ENCODE data around the gene MORN5.

Gene MORN5

DNA sequence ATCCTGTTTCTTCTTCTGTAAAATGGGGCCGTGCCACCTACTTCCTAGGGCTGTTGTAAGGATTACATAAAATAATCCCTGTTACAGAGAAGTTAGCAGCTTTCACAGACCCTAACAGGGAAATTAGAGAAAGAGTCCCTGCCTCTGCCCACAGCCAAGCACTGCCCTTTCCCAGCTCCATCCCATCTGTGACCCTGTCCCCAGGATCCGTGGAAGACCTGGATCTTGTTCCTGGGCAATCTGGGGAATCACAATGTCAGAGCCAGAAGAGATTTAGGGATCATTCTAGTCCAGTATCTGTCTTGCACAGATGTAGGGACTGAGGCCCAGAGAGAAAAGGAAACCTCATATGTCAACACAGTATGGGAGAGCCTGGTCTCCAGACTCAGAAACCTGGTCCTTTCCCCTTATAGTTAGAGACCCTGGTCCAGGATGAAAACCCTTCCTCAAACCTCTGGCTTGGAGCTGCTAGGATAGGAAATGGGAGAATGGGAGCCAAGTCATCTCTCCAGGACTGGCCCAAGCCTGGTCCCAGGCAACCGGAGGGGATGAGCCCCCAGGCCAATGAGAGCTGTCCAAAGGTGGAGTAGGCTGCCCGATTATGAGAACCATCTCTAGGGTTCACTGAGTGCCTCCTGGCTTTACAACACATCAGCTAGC lies 56.6 kb downstream of the MORN5 start:
- no peak for DNase-seq (ENCODE audit: low read depth in 2 of 2)

DNA sequence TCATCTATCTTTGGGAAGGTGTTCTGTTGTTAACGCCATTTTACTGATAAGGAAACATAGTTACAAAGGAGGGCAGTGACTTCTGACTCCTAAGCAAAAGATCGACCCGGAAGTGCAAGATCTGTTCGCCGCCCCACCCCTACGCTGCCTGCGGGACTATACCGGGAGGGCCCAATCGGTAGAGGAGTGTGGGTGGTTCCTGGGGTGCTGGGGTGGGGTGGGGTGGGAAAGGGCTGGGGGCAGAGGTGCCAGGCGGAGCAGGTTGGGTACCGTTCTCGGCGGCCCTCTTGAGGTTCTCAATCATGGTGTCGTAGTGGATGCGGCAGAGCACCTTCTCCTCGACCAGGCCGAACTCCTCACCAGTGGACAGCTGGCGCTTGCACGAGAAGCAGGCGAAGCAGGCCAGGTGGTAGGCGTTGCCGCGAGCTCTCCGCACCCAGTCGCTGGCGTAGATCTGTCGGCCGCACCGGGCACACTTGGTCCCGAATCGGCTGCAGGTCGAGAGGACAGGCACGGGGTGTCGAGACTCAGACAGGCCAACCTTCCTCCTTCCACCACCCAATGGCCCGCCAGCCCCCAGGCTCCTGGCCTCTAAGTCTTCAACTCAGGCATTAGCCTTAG lies 57.2 kb downstream of the MORN5 start:
- DNase-seq (ENCODE audit: low read depth in 2 of 2) = no peak

DNA sequence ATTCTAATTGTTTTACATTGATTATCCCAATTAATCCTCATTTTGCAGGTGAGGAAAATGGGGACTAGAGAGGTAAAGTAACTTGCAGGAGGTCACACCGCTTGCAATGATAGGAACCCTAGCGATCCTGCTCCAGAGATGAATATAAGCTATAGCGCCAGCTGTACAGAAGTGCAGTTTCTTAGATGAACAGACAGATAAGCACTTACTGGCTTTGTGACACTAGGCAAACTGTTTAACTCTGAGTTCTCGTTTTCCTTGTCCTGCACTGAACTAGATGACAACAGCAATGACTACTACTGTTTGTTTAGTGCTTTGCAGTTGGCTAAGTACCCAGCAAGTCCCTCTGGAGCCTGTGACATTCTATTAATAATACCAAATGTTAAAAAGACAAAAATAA lies 57.9 kb downstream of the MORN5 start:
- DNase-seq (ENCODE audit: low read depth in 2 of 2) = no peak

DNA sequence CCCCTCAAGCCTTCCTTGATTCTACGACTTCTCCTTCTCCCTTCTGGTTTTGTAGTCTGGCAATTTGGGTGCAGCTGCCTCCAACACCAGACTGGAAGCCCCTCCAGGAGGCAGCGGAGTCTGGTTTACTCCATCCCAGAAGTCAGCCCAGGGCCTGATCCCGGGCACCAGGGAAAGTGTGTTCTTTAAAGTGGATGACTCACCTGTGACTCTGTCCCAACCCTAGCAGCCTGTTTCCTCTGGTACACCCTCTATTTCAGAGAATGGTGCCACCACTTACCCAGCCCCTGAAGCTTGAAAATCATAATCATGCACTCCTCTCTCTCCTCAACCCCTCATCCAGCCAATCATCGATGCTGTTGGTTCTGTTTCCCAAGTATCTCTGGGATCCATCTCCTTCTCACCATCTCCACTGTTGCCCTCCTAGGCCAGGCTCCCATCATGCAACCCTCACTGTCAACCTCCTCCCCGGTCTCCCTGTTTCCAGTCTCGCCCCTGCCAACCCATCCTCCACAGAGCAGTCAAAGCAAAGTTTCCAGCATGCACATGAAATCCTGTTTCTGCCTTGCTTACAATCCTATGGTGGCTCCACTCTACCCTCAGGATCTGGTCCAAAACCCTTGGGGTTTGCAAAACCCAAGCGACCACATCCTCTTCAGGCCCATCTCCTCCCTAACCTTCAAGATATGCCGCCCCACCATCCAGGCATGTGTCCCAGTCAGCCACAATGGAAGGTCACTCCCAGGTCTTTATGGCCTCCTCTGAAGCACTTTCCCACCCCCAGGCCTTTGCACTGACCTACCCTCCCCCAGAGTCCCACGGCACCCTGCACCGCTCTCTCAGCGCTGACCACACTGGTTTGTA lies 58.6 kb downstream of the MORN5 start:
- DNase-seq (ENCODE audit: low read depth in 2 of 2) = no peak

DNA sequence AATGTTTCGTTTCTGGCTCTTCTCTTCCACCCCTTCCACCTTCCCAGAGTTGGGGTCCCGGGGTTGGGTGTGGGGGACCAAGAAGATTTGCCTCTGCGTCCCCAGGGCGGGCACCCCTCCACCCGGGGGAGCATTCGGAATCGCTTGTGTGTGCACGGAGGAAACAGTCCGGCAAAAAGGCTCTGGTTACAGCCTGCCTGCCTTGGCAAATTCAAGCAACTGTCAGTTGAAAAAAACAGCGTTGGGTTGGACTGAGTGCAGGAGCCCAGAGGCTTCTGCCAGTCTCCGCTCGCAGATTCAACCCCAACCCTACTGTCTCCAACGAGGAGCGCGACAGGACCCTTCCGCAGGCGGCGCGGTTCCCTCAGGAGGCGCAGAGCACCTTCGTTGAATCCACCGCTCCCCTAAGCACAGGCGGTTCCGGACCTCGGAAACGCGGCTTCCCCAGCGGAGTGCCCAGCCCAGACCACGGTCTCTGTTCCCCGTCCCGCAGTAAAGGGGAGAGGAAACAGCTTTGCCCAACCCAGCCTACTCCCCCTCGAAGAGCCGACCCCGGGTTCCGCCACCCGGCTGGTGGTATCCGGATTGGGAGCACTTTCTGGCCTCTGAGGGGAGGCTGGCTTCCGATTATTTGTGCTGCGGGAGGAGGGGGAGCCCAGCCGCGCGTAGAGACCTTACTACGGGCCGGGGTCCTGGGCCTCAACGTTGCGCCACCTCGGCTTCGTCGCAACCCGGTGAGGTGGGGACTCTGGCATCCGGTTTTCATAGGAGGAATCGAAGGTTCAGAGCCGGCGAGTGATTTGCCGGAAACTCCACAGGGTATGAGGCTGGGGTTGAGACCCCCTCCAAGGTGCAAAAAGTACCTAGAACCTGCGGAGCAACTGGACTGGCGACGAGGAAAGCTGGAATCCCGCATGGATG lies 59.5 kb downstream of the MORN5 start:
- DNase-seq (ENCODE audit: low read depth in 2 of 2) = no peak

DNA sequence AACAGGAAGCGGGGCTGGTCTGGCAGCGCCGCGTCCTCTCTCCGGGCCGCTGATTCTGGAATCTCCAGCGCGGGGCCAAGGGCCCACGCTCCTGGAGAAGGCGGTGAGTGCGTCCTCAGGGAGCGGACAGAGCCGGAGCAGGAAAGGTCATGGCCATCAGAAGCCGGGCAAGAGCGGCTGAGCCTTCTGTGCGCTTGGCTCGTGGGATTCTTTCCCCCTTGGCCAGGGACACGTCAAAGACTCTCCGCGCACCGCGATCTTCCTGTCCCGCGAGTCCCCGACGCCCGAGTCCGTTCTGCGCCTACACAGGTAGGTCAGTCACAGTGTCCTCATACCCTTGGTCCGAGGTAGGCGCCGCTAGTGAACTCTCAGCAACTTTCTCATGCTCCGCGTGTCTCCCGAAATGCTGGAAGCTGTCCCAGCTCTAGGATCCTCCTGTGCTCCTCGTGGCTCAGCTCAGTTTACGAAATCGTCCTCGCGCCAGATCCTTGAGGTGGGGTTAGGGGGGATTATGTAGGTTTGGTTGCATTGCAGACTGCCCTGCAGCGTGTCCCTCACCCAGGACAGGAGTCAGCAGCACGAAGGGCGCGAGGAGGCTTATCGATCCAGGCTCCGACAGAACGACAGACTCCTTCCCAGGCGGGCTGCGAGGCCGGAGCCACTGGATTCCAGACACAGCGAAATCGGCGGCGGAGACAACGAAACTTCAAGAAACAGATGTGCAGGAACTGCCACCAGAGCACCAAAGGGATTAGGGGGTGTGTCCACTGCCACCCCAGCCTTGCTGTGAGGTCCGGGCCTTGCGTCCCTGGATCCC lies 60.4 kb downstream of the MORN5 start:
- no peak for DNase-seq (ENCODE audit: low read depth in 2 of 2)

DNA sequence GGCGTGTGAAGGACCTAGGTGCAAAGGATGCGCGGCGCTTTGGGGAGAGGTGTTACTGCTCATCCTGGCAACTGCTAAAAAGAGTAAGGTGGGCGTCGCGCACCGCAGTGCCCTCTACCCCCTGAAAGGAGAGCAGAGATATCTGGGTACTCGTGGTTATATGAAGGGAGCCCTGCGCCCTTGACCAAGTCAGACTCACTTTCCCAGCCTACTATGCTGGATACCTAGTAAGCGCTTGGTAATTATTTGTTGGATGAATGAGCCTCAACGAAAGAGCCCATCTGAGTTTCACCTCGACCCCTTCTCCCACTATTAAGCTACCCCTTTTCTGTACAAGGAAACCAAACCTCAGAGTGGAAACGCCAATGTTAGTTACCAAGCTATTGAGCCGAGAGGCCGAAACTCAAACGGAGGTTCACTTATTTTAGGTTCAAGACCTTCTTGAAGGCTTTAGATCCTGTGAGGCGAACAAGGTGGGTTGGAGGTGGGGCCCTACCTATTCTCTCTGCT lies 61.0 kb downstream of the MORN5 start:
- DNase-seq (ENCODE audit: low read depth in 2 of 2) = no peak

DNA sequence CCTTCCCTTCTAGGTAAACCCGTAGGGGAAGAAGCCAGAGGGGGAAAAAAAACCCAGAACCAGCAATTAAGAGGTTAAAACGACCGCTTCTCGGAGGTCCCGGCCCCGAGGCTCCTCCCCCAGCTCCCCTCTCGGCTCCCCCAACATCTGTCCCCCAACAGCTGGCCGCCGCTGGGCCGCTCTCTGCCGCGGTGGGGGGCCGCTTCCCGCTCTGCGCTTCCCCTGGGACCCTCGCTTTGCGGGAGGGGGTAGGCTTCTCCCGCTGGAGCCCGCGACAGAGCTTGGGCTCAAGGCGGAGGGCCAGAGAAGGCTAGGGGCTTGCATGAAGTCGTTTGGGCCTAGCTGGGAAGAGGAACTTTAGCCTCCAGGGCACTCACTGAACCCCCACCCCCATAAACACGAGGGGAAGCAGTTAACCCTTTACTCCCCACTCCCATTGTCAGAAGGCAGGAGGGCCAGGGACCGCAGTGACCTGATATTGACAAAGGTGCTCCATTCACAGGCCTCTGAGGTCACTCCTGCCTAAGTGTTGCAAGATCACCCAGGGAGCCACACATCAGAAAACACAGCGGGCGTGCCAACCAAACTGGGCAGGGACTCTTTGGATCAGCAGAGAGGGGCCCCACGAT lies 61.6 kb downstream of the MORN5 start:
- DNase-seq (ENCODE audit: low read depth in 2 of 2) = no peak

DNA sequence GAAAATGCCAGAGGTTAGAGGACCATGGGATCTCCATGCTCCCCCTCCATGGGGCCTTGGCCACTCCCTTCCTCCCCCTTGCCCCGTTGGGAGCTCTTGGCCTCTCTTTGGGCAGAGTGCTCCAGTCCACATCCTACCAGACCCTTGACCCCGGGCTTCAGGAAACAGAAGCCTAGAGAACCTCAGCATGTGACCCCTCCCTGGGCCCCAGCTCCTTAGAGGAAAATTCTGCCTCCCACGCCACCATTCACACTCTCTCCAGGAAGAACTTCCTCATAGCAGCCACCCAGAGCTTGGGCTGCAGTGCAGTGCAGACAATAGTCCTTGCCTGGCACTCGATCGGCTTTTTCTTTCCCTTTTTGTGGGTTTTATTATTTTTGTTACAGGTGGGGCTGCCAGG lies 63.1 kb downstream of the MORN5 start:
- DNase-seq (ENCODE audit: low read depth in 2 of 2) = no peak

DNA sequence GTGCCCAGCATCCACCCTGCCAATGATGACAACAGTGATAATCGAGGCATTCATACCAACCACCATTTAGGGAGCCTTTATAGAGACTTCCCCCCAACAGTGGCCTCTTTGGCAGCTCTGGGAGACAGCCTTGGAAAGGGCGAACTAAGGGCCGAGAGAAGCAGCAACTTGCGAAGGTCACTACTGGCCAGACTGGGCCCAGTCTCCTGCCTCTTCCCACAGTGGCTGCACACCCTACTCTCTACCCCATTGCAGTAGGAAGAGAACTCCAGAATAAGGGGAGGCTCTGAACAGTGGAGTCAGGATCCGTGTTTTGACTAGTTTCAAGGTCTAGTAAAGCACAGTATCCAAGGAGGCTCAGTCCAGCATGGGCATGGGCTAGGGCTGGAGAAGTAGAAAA lies 63.7 kb downstream of the MORN5 start:
- DNase-seq (ENCODE audit: low read depth in 2 of 2) = no peak

DNA sequence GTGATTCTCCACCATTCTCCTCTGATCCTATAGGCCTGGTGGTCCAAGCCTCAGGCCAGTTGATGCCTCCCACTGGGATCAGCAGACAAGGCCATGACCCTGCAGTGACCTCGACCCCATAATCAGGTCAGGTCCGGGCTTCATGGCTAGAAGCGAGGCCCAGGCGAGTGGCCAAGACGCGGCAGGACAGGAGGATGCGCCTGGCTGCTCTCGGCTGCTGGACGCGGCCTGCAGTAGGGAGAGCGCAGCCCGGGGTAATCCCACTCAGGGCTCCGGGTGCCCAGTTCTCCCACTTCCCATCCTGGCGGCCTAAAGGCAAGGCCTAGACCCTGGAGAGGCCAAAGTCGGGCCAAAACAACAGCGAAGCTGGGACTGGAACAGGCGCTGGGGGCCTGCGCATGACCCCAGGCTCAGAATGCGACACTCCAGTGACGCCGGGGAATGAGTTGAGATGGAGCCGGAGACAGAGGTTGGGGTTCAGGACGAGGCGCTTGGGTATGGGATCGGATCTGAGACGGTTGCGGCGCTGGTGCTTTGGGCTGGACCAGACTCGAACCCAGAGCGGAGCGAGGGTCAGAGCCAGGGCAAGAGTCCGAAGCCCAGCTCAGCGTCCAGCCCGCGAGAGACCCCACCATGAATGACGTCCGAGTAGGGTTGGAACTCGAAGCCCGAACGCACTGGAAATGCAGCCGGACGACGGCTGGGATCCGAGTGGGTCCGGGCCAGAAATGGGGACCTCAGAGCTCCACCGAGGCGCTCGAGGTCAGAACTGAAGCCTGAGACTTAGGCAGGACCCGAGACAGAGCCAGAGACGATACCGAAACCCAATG lies 65.8 kb downstream of the MORN5 start:
- DNase-seq (ENCODE audit: low read depth in 2 of 2) = no peak

DNA sequence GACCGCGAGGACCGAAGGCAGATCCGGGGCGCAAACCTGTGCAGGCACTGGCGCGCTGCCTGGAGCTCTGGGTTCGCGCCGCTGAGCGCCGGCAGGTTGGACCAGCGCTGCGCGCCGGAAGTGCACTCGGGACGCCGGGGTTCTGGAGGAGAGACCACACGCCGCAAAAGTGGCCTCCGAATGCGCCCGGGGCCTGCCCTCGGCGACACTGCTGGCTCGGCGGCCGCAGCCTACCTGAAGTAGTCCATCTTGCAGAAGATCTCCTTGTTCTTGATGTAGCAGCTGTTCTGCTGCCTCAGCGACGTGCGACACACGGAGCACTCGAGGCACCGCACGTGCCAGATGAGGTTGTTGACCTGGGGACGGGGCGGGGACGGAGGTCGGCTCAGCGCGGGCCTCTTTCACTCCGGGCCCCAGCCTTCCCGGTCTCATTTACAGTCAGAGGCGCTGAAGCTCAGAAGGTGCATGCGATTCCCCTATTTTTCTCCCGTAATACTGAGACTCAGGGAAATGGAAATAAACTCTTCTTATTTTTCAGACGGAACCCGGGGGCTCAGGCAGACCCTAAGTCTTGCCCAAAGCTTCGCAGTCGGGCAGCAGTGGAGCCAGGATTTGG lies 66.5 kb downstream of the MORN5 start:
- no peak for DNase-seq (ENCODE audit: low read depth in 2 of 2)

DNA sequence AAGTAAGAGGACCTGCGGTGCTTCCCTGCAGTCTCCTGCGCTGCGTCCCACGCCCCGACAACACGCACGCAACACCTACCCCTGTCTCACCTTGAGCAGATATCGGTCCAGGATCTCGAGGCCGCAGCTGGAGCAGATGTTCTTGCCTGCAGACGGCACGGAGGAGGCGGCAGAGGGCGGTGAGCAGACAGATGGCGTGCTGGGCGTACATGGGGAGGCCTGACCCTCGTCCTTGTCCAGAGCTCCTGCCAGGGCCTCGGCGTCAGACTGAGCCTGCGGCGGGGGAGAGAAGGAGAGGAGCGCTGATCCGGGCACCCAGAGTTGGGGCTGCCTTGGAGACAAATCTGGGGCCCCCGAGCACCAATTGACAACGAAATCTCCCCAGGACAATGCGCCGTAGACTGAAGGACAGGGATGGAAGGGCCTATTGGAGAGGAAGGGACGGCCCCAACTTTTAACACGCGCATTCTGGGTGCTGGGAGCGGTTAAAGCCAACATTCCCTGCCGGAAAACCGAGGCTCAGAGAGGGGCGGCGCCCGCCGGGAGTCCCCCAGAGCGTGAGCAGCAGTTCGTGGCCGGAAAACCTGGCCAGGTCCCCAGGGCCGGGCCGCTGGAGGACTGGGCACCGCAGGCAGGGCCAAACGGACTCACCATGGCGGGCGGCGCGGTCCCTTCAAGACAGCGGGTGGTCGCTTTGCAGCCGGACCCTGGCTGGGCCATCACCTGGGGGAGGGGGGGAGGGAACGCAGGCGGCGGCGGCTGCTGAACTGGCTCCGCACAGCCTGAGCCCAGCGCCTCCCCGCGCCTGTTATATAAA lies 67.3 kb downstream of the MORN5 start:
- no peak for DNase-seq (ENCODE audit: low read depth in 2 of 2)

DNA sequence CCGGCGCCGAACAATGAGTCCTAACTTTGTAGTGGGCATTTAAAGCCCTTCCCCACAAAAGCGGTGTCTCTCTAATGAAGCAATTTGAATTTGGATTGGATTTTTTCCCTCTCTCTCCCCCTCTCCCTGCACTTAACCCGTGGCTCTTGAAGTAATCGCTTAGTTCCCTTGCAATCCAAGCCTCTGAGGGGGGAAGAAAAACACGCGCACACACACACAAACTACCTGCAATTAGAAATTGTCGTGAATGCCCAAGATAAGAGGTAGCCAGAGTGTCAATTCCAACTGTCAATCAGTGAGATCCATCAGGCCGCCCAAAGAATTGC lies 67.8 kb downstream of the MORN5 start:
- DNase-seq (ENCODE audit: low read depth in 2 of 2) = no peak

DNA sequence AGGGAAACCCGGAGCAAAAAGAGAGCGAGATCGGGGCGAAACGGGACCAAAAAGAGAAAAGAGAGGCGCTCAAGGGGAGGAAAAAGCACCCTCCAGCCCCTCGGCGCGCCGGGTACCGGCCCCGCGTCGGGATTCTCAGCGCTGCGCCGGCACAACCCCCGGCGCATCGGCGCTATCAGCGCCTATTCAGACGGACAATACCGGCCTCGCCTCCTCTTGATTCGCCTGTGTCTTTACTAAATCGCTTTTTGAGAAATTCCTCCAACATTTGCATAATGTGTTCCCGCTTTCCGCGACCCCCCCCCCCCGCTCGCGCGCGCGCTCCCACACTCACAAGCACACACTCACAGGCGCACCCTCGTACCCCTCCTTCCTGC lies 68.5 kb downstream of the MORN5 start:
- DNase-seq (ENCODE audit: low read depth in 2 of 2) = no peak

DNA sequence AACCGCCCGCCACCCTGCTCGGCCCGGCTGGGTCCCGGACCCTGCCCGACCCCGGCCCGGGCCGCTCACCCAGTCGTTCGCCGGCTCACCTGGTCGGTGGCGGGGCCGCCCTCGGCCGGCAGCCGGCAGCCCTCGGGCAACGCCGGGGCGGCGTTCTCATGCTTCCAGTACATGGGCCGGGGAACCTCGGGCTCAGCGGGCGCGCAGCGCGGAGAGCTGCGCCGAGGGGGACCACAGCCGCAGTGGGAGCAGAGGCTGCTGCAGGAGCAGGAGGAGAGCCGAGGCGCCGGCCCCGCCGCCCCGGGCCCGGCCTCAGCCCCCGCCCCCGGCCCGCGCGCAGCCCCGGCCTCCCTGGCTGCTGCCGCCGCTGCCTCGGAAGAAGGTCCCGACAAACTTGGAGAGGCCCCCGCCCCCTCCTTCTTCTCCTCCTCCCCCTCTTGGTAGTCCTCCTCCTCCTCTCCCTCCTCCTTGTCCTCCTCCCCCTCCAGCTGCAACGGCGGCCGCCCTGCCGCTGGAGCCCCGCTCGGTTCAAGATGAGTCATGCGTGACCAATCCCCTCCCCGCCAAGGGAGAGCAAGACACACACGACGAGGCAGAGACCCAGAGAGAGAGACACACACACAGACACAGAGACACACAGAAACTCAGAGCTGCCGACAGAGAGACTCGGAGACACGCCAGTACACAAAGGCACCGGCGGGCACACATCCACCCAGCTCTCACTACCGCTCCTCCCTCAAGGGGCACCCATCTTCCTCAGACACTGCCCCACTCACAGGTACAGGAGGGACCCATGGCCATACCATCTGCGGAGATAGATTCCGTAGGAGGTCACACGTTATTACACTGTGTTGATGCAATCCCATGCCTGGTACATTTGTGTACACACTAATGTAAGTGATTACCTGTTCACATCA lies 69.1 kb downstream of the MORN5 start, which contains the start of gene LHX6:
Gene LHX6 (minus strand): TSS at position 390 of the 917 bp plus-strand sequence. CDS start 217 bp downstream, at position 173.
- no peak for DNase-seq (ENCODE audit: low read depth in 2 of 2)

DNA sequence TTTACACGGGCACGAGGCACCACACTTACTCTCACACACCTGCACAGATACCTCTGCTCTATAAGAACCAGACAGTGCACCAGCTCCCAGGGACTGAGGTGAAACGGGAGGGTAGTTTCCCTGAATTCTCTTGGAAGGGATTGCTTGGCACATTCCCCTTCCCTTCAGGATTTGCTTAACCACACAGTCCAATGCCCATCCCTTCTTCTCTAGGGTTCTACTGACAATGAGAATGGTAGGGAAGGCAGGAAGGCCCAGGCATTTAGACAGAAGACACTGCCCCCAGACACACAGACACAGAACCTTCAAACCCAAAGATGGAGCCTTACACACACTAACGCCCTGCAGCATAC lies 69.8 kb downstream of the MORN5 start:
- DNase-seq (ENCODE audit: low read depth in 2 of 2) = no peak
